Adrenal gland (tissue), 12 donors: ENCODE data around the gene MCCD1. TPM values are rescaled to one million over a fixed set of nuclear protein-coding genes. Genes with fewer than 3 reads are reported as not detected.

ENCODE experiments used
- DNase-seq, 7 donors: peaks; one replicate each; pipeline ENCODE4 v3.0.0-alpha.2; 2019 to 2020
- H3K27ac ChIP-seq, 5 donors: fragments of 200-600 bp; sonication (generic) in 4 of 5; 1 replicate in 3 of 5; 2 replicates in 2 of 5; pipeline versions ENCODE4 v1.5.1 to v1.8.0; 2016 to 2020; ENCODE audit warnings: mild to moderate bottlenecking in 1 of 5
- H3K27me3 ChIP-seq: fragments of 200-600 bp; 2 replicates; pipeline ENCODE4 v1.8.0; 2021
- H3K36me3 ChIP-seq, 2 donors: fragments of 200-600 bp; replicated peaks in 1 of 2; 1 replicate in 1 of 2; 2 replicates in 1 of 2; pipeline versions ENCODE4 v1.5.1 to v1.8.0; 2018 to 2022
- H3K4me1 ChIP-seq, 2 donors: fragments of 200-600 bp; replicated peaks in 1 of 2; 1 replicate in 1 of 2; 2 replicates in 1 of 2; pipeline versions ENCODE4 v1.5.1 to v1.8.0; 2018 to 2021
- H3K4me3 ChIP-seq, 4 donors: fragments of 200-600 bp; sonication (generic) in 3 of 4; one replicate each; pipeline ENCODE4 v1.5.1; 2016 to 2018
- H3K9me3 ChIP-seq, 3 donors: fragments of 200-600 bp; sonication (generic) in 1 of 3; replicated peaks in 1 of 3; 1 replicate in 2 of 3; 2 replicates in 1 of 3; pipeline versions ENCODE4 v1.5.1 to v1.8.0; 2016 to 2021
- CTCF ChIP-seq, 6 experiments: fragments of 450-650 bp in 4 of 6; fragments of 200-600 bp in 2 of 6; sonication (generic) in 1 of 6; IDR thresholded peaks; 1 replicate in 5 of 6; 2 replicates in 1 of 6; pipeline versions ENCODE4 v1.5.1 to v1.8.0; 2016 to 2021; ENCODE audit warnings: antibody characterized with exemption in 6 of 6, mild to moderate bottlenecking in 2 of 6, moderate library complexity in 1 of 6
- POLR2A ChIP-seq, 2 donors: fragments of 450-650 bp; IDR thresholded peaks; one replicate each; pipeline ENCODE4 v1.6.1; 2017; ENCODE audit warnings: antibody characterized with exemption in 2 of 2, mild to moderate bottlenecking in 2 of 2, moderate library complexity in 1 of 2
- WGBS, 4 donors: extraction: QIAGEN DNeasy Blood & Tissue Kit in 2 of 4; methylation state at CpG; one replicate each; pipeline versions ENCODE4 v1.1.5 to v1.1.7; 2013 to 2017; 5-methylcytosine and 5-hydroxymethylcytosine counted together
- intact Hi-C, 2 donors: fragments of 100-400 bp; cut with DNase I; formaldehyde crosslinking; loops; one replicate each; pipeline versions ENCODE4 v1.14.1 to v1.15.0; 2022 to 2023
- polyA plus RNA-seq, 3 donors: library from polyadenylated mRNA; stranded (reverse); fragments of 200-250 nt in 2 of 3; fragments of 350-450 nt in 1 of 3; fragmentation: Illumina TruSeq in 1 of 3; extraction: RNeasy Lipid Tissue Mini Kit (QIAGEN cat#74804) in 1 of 3; gene quantifications; one replicate each; pipeline ENCODE4 v1.2.3, GENCODE V29; 2013 to 2014
- total RNA-seq, 9 donors: library from RNA; depleted of rRNA in 4 of 9; stranded (reverse); fragments of >200 nt in 4 of 9; fragments of 120-200 nt in 1 of 9; fragmentation: NEBNext Ultra II Directional in 1 of 9; extraction: Animal tissue kit (Norgen Biotek cat#: 25700) in 1 of 9; gene quantifications; one replicate each; pipeline versions ENCODE4 v1.1.0 to v1.2.4, GENCODE V29; 2013 to 2023
- donor health status: healthy with polysubstance abuse.
- donor health status: Bipolar disorder and iron deficiency.
- donor health status: DM: yes; HTN: yes; CAD: no.
- donor health status: DM: no; HTN: no; CAD: no.
- donor health status: DM: no; HTN: no; CAD: no.
- donor health status: DM: yes; HTN: yes; CAD: no.

The MCCD1 gene
- total and polyA plus RNA-seq, 12 donors, result not detected

GRCh38 chr6:31569861-31570536 is 41.2 kb downstream of the MCCD1 start:
- no peak for DNase-seq
- Histone ChIP-seq H3K36me3 (no peaks in the 10 kb centered on the region), H3K27ac (no peak overlapping the region), H3K9me3 (no peaks in the 10 kb centered on the region), H3K27me3 (no peaks in the 10 kb centered on the region), H3K4me3 (no peak overlapping the region), H3K4me1 (no peaks in the 10 kb centered on the region)
- TF ChIP-seq POLR2A (IDR thresholded peaks at IDR 0.05) (no peak), CTCF (IDR thresholded peaks at IDR 0.05) (no peak)
- WGBS, 4 donors, result 80 to 100% (median 84%) methylated on average over 1 of the region's 1 CpG
- intact Hi-C loops, result no loop called here

DNA sequence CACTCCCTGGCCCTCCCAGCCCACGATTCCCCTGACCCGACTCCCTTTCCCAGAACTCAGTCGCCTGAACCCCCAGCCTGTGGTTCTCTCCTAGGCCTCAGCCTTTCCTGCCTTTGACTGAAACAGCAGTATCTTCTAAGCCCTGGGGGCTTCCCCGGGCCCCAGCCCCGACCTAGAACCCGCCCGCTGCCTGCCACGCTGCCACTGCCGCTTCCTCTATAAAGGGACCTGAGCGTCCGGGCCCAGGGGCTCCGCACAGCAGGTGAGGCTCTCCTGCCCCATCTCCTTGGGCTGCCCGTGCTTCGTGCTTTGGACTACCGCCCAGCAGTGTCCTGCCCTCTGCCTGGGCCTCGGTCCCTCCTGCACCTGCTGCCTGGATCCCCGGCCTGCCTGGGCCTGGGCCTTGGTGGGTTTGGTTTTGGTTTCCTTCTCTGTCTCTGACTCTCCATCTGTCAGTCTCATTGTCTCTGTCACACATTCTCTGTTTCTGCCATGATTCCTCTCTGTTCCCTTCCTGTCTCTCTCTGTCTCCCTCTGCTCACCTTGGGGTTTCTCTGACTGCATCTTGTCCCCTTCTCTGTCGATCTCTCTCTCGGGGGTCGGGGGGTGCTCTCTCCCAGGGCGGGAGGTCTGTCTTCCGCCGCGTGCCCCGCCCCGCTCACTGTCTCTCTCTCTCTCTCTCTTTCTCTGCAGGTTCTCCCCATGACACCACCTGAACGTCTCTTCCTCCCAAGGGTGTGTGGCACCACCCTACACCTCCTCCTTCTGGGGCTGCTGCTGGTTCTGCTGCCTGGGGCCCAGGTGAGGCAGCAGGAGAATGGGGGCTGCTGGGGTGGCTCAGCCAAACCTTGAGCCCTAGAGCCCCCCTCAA is 43.5 kb downstream of the MCCD1 start, which contains the start of gene LTA:
Gene LTA (plus strand): TSS at position 249 of the 871 bp plus-strand sequence. CDS start 454 bp downstream, at position 703.
- Histone ChIP-seq H3K4me3 (no peak within 1 kb of the TSS), H3K36me3 (no peaks in the 10 kb centered on the region), H3K27ac (no peak within 1 kb of the TSS), H3K4me1 (no peaks in the 10 kb centered on the region), H3K27me3 (no peaks in the 10 kb centered on the region), H3K9me3 (no peaks in the 10 kb centered on the region)
- intact Hi-C loops, result no loop called here
- 79 to 89% (median 85%) methylated on average over 20 to 27 of the region's 27 CpGs for WGBS, 4 donors
- DNase-seq, result no peak
- no peak for TF ChIP-seq POLR2A (IDR thresholded peaks at IDR 0.05)
- no peak for TF ChIP-seq CTCF (IDR thresholded peaks at IDR 0.05)

DNA sequence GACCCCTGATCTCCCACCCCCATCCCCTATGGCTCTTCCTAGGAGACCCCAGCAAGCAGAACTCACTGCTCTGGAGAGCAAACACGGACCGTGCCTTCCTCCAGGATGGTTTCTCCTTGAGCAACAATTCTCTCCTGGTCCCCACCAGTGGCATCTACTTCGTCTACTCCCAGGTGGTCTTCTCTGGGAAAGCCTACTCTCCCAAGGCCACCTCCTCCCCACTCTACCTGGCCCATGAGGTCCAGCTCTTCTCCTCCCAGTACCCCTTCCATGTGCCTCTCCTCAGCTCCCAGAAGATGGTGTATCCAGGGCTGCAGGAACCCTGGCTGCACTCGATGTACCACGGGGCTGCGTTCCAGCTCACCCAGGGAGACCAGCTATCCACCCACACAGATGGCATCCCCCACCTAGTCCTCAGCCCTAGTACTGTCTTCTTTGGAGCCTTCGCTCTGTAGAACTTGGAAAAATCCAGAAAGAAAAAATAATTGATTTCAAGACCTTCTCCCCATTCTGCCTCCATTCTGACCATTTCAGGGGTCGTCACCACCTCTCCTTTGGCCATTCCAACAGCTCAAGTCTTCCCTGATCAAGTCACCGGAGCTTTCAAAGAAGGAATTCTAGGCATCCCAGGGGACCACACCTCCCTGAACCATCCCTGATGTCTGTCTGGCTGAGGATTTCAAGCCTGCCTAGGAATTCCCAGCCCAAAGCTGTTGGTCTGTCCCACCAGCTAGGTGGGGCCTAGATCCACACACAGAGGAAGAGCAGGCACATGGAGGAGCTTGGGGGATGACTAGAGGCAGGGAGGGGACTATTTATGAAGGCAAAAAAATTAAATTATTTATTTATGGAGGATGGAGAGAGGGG is 44.7 kb downstream of the MCCD1 start:
- intact Hi-C loops, result no loop called here
- WGBS, 4 donors, result 85 to 89% (median 87%) methylated on average over 9 of the region's 9 CpGs

More for the DNA sequence above, 44.7 kb downstream of the MCCD1 start:
- DNase-seq, result no peak
- H3K4me3 ChIP-seq, result no peak overlapping the region
- H3K27me3 ChIP-seq, result no peaks in the 10 kb centered on the region
- H3K9me3 ChIP-seq, result no peaks in the 10 kb centered on the region
- H3K4me1 ChIP-seq, result no peaks in the 10 kb centered on the region
- no peak for TF ChIP-seq CTCF (IDR thresholded peaks at IDR 0.05)
- TF ChIP-seq POLR2A (IDR thresholded peaks at IDR 0.05), result no peak
- no peaks in the 10 kb centered on the region for H3K36me3 ChIP-seq
- H3K27ac ChIP-seq, result no peak overlapping the region
